H1 (cell line): ENCODE measurements around the gene CTIF. TPM values are rescaled to one million over a fixed set of nuclear protein-coding genes. Genes with fewer than 3 reads are reported as not detected.

Experiments used
- CTCF ChIA-PET: fragments of 300-600 bp; sonication (Branson Sonifier 250); formaldehyde crosslinking; loops from one replicate; lab custom pipeline; 2021; ENCODE audit not compliant: partially characterized antibody; lab: Charles Lee
- POLR2A ChIA-PET: fragments of 300-600 bp; sonication (Branson Sonifier 250); formaldehyde crosslinking; loops from one replicate; lab custom pipeline; 2021; ENCODE audit warnings: inconsistent platforms; ENCODE audit not compliant: partially characterized antibody; lab: Charles Lee
- DNase-seq, 2 experiments: peaks; one replicate each; pipeline versions ENCODE4 v3.0.0 to v3.0.0-alpha.2; 2010 to 2022; ENCODE audit warnings: low spot score in 2 of 2, low read depth in 1 of 2, mixed read lengths in 1 of 2
- FAIRE-seq: peaks from 2 replicates; lab custom pipeline; 2011; peaks lifted over from hg19 to GRCh38; lab: Jason Lieb, UNC
- H2AFZ ChIP-seq: 2 replicates; pipeline ENCODE4 v1.8.1; 2012; ENCODE audit warnings: low read length, inconsistent platforms
- H2AK5ac ChIP-seq: 2 replicates; pipeline ENCODE4 v1.6.1; 2013; ENCODE audit warnings: low read depth, low read length
- H2BK120ac ChIP-seq: replicated peaks from 2 replicates; pipeline ENCODE3; 2013; ENCODE audit warnings: low read depth, low read length, inconsistent platforms
- H2BK12ac ChIP-seq: 2 replicates; pipeline ENCODE4 v1.6.1; 2013; ENCODE audit warnings: low read depth, low read length
- H2BK15ac ChIP-seq: 2 replicates; pipeline ENCODE4 v1.6.1; 2013; ENCODE audit warnings: low read length
- H2BK20ac ChIP-seq: 2 replicates; pipeline ENCODE4 v1.6.1; 2013; ENCODE audit warnings: low read length
- H2BK5ac ChIP-seq: 2 replicates; pipeline ENCODE4 v1.6.1; 2013; ENCODE audit warnings: low read depth, low read length
- H3K14ac ChIP-seq: 2 replicates; pipeline ENCODE4 v1.6.1; 2013; ENCODE audit warnings: inconsistent platforms; ENCODE audit not compliant: insufficient read length
- H3K18ac ChIP-seq: 2 replicates; pipeline ENCODE4 v1.6.1; 2013; ENCODE audit warnings: low read length; ENCODE audit errors: extremely low read depth
- H3K23ac ChIP-seq: 2 replicates; pipeline ENCODE4 v1.6.1; 2013; ENCODE audit warnings: inconsistent platforms; ENCODE audit not compliant: insufficient read length
- H3K23me2 ChIP-seq: 2 replicates; pipeline ENCODE4 v1.6.1; 2013; ENCODE audit warnings: low read depth, low read length
- H3K27ac ChIP-seq: 2 replicates; pipeline ENCODE4 v1.6.1; 2011; ENCODE audit warnings: low read depth, low read length, inconsistent platforms
- H3K27me3 ChIP-seq, 4 experiments: replicated peaks in 1 of 4; 1 replicate in 1 of 4; 2 replicates in 3 of 4; pipeline versions ENCODE4 v1.6.1 to v1.8.1; 2011 to 2013; ENCODE audit warnings: low read length in 3 of 4, mild to moderate bottlenecking in 3 of 4, inconsistent platforms in 2 of 4, mixed read lengths in 2 of 4, moderate library complexity in 1 of 4; ENCODE audit not compliant: control insufficient read depth in 3 of 4, insufficient read depth in 3 of 4; ENCODE audit errors: extremely low read depth in 1 of 4
- H3K36me3 ChIP-seq, 4 experiments: 2 replicates each; pipeline versions ENCODE4 v1.6.1 to v1.8.1; 2011 to 2013; ENCODE audit warnings: mild to moderate bottlenecking in 4 of 4, low read length in 3 of 4, moderate library complexity in 2 of 4, control low read depth in 1 of 4, inconsistent platforms in 1 of 4; ENCODE audit not compliant: insufficient read depth in 4 of 4, control insufficient read depth in 2 of 4
- H3K4ac ChIP-seq: replicated peaks from 2 replicates; pipeline ENCODE3; 2013; ENCODE audit warnings: low read length, low read depth, mixed read lengths, inconsistent platforms; ENCODE audit not compliant: insufficient read length
- H3K4me1 ChIP-seq, 4 experiments: replicated peaks in 1 of 4; 1 replicate in 1 of 4; 2 replicates in 3 of 4; pipeline versions ENCODE4 v1.6.1 to v1.8.1; 2011 to 2013; ENCODE audit warnings: low read length in 3 of 4, inconsistent platforms in 2 of 4, mixed read lengths in 1 of 4; ENCODE audit not compliant: insufficient read depth in 4 of 4, control insufficient read depth in 3 of 4
- H3K4me2 ChIP-seq, 2 experiments: 2 replicates each; pipeline versions ENCODE4 v1.6.1 to v1.8.1; 2011 to 2013; ENCODE audit warnings: low read depth in 2 of 2, low read length in 2 of 2, control low read depth in 1 of 2, inconsistent platforms in 1 of 2, mild to moderate bottlenecking in 1 of 2; ENCODE audit not compliant: insufficient read depth in 1 of 2
- H3K4me3 ChIP-seq, 4 experiments: fragments of 200-600, 300-600 bp in 1 of 4; sonication (generic), shearing (Covaris generic), sonication (Bioruptor Twin) in 1 of 4; 2 replicates each; pipeline versions ENCODE4 v1.5.1 to v1.8.1; 2011 to 2016; ENCODE audit warnings: low read length in 4 of 4, low read depth in 3 of 4, control low read depth in 2 of 4, inconsistent platforms in 2 of 4, mild to moderate bottlenecking in 2 of 4, mixed read lengths in 1 of 4, moderate library complexity in 1 of 4; ENCODE audit not compliant: insufficient read depth in 2 of 4; ENCODE audit errors: extremely low read depth in 1 of 4
- H3K56ac ChIP-seq: replicated peaks from 2 replicates; pipeline ENCODE3; 2013; ENCODE audit warnings: low read depth, mild to moderate bottlenecking, mixed read lengths, low read length, inconsistent platforms; ENCODE audit not compliant: insufficient read length
- H3K79me1 ChIP-seq: 2 replicates; pipeline ENCODE4 v1.6.1; 2013; ENCODE audit warnings: low read depth, low read length, control low read depth
- H3K79me2 ChIP-seq, 2 experiments: 2 replicates each; pipeline versions ENCODE4 v1.6.1 to v1.8.1; 2012 to 2013; ENCODE audit warnings: low read length in 2 of 2, mild to moderate bottlenecking in 2 of 2, inconsistent platforms in 1 of 2; ENCODE audit not compliant: insufficient read depth in 2 of 2, control insufficient read depth in 1 of 2
- H3K9ac ChIP-seq, 4 experiments: replicated peaks in 1 of 4; 1 replicate in 1 of 4; 2 replicates in 3 of 4; pipeline versions ENCODE4 v1.6.1 to v1.8.1; 2011 to 2013; ENCODE audit warnings: low read depth in 3 of 4, low read length in 3 of 4, control low read depth in 2 of 4, mild to moderate bottlenecking in 2 of 4, moderate library complexity in 2 of 4, inconsistent platforms in 1 of 4; ENCODE audit errors: extremely low read depth in 1 of 4
- H3K9me3 ChIP-seq, 2 experiments: 2 replicates each; pipeline versions ENCODE4 v1.6.1 to v1.8.1; 2012 to 2013; ENCODE audit warnings: mild to moderate bottlenecking in 2 of 2, moderate library complexity in 2 of 2, control low read depth in 1 of 2, inconsistent platforms in 1 of 2, low read depth in 1 of 2, low read length in 1 of 2, mixed read lengths in 1 of 2; ENCODE audit not compliant: insufficient read depth in 2 of 2
- H4K20me1 ChIP-seq, 2 experiments: replicated peaks in 1 of 2; 2 replicates each; pipeline versions ENCODE3 to v1.8.1; 2011 to 2013; ENCODE audit warnings: inconsistent platforms in 2 of 2, low read length in 2 of 2, mild to moderate bottlenecking in 1 of 2; ENCODE audit not compliant: insufficient read depth in 2 of 2, control insufficient read depth in 1 of 2
- H4K5ac ChIP-seq: 2 replicates; pipeline ENCODE4 v1.6.1; 2013; ENCODE audit warnings: low read length, low read depth, mixed read lengths, inconsistent platforms; ENCODE audit not compliant: insufficient read length
- H4K8ac ChIP-seq: 2 replicates; pipeline ENCODE4 v1.8.0; 2013; ENCODE audit warnings: mild to moderate bottlenecking, moderate library complexity, low read length, inconsistent platforms; ENCODE audit not compliant: insufficient read depth; ENCODE audit errors: extremely low read depth
- H4K91ac ChIP-seq: replicated peaks from 2 replicates; pipeline ENCODE3; 2013; ENCODE audit warnings: low read length, mixed read lengths, inconsistent platforms; ENCODE audit not compliant: insufficient read length
- BCL11A ChIP-seq, 2 experiments: IDR thresholded peaks; one replicate each; pipeline ENCODE4 v1.6.1; 2011; ENCODE audit warnings: low read depth in 2 of 2, low read length in 2 of 2, mild to moderate bottlenecking in 2 of 2
- BRCA1 ChIP-seq: IDR thresholded peaks from 2 replicates; pipeline ENCODE4 v1.6.1; 2012; ENCODE audit warnings: low read depth, low read length, improper control_type of control experiment
- CHD1 ChIP-seq: IDR thresholded peaks from 2 replicates; pipeline ENCODE4 v1.6.1; 2012; ENCODE audit warnings: low read depth, low read length, improper control_type of control experiment
- EGR1 ChIP-seq: IDR thresholded peaks from 2 replicates; pipeline ENCODE4 v1.6.1; 2011; ENCODE audit warnings: low read depth, low read length, borderline replicate concordance
- EZH2 ChIP-seq: fragments of 200-600 bp; sonication (generic); IDR thresholded peaks from 2 replicates; pipeline ENCODE4 v1.7.1; 2012; ENCODE audit warnings: low read depth, mild to moderate bottlenecking, moderate library complexity, low read length, inconsistent platforms; ENCODE audit not compliant: severe bottlenecking
- KDM5A ChIP-seq: fragments of 200-600 bp; IDR thresholded peaks from 2 replicates; pipeline ENCODE4 v1.7.1; 2012; ENCODE audit warnings: mild to moderate bottlenecking, low read length, inconsistent platforms, mixed read lengths
- NANOG ChIP-seq: IDR thresholded peaks from 2 replicates; pipeline ENCODE4 v1.6.1; 2011; ENCODE audit warnings: low read length, low read depth, mild to moderate bottlenecking, inconsistent platforms; ENCODE audit not compliant: insufficient read depth, poor library complexity, severe bottlenecking
- RBBP5 ChIP-seq: IDR thresholded peaks from 2 replicates; pipeline ENCODE4 v1.7.1; 2012; ENCODE audit warnings: low read depth, mild to moderate bottlenecking, inconsistent platforms, low read length, moderate library complexity, borderline replicate concordance
- SP2 ChIP-seq: IDR thresholded peaks from 2 replicates; pipeline ENCODE4 v1.6.1; 2012; ENCODE audit warnings: mild to moderate bottlenecking, low read length, inconsistent platforms
- WGBS, 2 experiments: shearing (Covaris generic) in 1 of 2; methylation state at CpG; one replicate each; pipeline versions ENCODE4 v1.1.6 to v1.1.7; 2013 to 2015; ENCODE audit warnings: low lambda C conversion rate in 2 of 2, mixed read lengths in 2 of 2, inconsistent platforms in 1 of 2, low coverage in 1 of 2, missing lambda C conversion rate in 1 of 2; ENCODE audit not compliant: insufficient replicate concordance in 2 of 2, insufficient coverage in 1 of 2, insufficient read length in 1 of 2; ENCODE audit errors: extremely low coverage in 1 of 2, missing lambda C conversion rate in 1 of 2; 5-methylcytosine and 5-hydroxymethylcytosine counted together
- polyA plus RNA-seq, 7 experiments: library from polyadenylated mRNA; depleted of rRNA in 3 of 7; stranded (reverse) in 5 of 7; unstranded in 2 of 7; fragments of >200 nt in 5 of 7; fragments of 200-250 nt in 2 of 7; gene quantifications; 1 replicate in 5 of 7; 2 replicates in 1 of 7; 4 replicates in 1 of 7; pipeline versions ENCODE4 v1.2.1 to v1.2.3, GENCODE V29; 2011 to 2013; ENCODE audit warnings: missing spikeins in 2 of 7, mixed read lengths in 2 of 7
- total RNA-seq: library from RNA; stranded (reverse); fragmentation: NEBNext Ultra II Directional; extraction: Animal tissue kit (Norgen Biotek cat#: 25700); gene quantifications from 2 replicates; pipeline ENCODE4 v1.2.1, GENCODE V29; 2021
- TF ChIP-seq, protein P1 (sequence below): IDR thresholded peaks from 2 replicates; pipeline ENCODE4 v1.6.1; 2012; ENCODE audit warnings: low read length, inconsistent platforms
- TF ChIP-seq, protein P2 (sequence below): IDR thresholded peaks from 2 replicates; pipeline ENCODE4 v1.6.1; 2011; ENCODE audit warnings: low read depth, mild to moderate bottlenecking, low read length; ENCODE audit not compliant: insufficient read depth

CTIF gene
- total and polyA plus RNA-seq, 2 of the 8 experiments (the other 6 are each of a cell fraction or from before 2014, with no cell fraction given), result 9.0 to 17.8 TPM

DNA sequence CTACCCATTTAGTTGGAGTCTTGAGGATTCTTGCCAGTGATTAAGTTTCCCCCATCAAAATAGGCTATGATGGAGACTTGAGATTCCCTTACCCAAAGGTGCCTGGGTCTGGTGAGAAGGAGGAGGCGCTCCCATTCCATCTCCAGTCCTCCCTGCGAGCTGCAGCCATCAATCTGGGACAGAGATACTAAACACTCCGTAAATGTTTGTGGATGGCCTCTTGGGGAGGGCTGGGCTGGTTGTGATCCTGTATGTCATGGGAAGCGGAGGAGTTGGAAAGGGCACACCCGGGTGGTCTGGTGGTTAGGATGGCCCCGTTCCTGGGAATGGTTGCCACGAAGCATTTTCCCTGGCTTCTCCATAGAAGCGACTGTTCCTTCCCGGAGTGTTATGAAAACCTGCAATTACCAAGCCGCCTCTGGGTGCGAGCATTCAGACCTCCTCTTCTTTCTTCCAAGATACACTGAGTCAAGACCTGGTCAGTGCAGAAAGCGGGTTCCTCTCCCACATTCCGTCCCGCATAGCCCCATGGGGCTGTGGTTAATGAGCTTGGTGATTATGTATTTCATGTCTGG, 196.9 kb downstream of the CTIF start:
- no peaks in the 10 kb centered on the region for H3K23me2 ChIP-seq
- POLR2A ChIA-PET, result interaction anchor here (0.6 kb wide), 1 partner anchor 98 kb away, joined by 3 read pairs; no protein-coding TSS in a partner anchor
- DNase-seq, result no peak
- TF ChIP-seq, protein P1, sequence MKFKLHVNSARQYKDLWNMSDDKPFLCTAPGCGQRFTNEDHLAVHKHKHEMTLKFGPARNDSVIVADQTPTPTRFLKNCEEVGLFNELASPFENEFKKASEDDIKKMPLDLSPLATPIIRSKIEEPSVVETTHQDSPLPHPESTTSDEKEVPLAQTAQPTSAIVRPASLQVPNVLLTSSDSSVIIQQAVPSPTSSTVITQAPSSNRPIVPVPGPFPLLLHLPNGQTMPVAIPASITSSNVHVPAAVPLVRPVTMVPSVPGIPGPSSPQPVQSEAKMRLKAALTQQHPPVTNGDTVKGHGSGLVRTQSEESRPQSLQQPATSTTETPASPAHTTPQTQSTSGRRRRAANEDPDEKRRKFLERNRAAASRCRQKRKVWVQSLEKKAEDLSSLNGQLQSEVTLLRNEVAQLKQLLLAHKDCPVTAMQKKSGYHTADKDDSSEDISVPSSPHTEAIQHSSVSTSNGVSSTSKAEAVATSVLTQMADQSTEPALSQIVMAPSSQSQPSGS, result no peak
- no peak for TF ChIP-seq NANOG
- no peak for TF ChIP-seq KDM5A
- TF ChIP-seq EZH2, result no peak
- no peak for TF ChIP-seq CHD1
- no peak for TF ChIP-seq SP2
- TF ChIP-seq, protein P2, sequence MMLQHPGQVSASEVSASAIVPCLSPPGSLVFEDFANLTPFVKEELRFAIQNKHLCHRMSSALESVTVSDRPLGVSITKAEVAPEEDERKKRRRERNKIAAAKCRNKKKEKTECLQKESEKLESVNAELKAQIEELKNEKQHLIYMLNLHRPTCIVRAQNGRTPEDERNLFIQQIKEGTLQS, result no peak
- TF ChIP-seq RBBP5, result no peak
- TF ChIP-seq EGR1, result no peak
- TF ChIP-seq BRCA1, result no peak
- no peak for TF ChIP-seq BCL11A (IDR thresholded peaks at IDR 0.05; ENCODE audit: low read depth in 2 of 2, low read length in 2 of 2)

More for the DNA sequence above, 196.9 kb downstream of the CTIF start:
- no peaks in the 10 kb centered on the region for H3K79me2 ChIP-seq
- H3K27me3 ChIP-seq, result no peaks in the 10 kb centered on the region
- no peak for FAIRE-seq
- H3K27ac ChIP-seq, result no peak overlapping the region
- no peak overlapping the region for H2BK12ac ChIP-seq
- H4K5ac ChIP-seq, result no peak overlapping the region
- H3K36me3 ChIP-seq, result no peaks in the 10 kb centered on the region
- 89% methylated on average over 11 of the region's 14 CpGs; no CpG with 5 or more reads in 1 of the 2 experiments for WGBS, 2 experiments
- H3K14ac ChIP-seq, result no peak overlapping the region
- no peak overlapping the region for H4K91ac ChIP-seq
- H4K20me1 ChIP-seq, result peaks cover 2 to 5% of the 10 kb centered on the region in 2 experiments
- H2BK15ac ChIP-seq, result no peak overlapping the region
- H3K79me1 ChIP-seq, result no peaks in the 10 kb centered on the region
- H3K18ac ChIP-seq, result no peak overlapping the region
- H3K23ac ChIP-seq, result no peak overlapping the region
- no peak overlapping the region for H3K4me2 ChIP-seq
- no peak overlapping the region for H2AK5ac ChIP-seq
- H3K9ac ChIP-seq, result no peak overlapping the region
- no peak overlapping the region for H2BK20ac ChIP-seq
- H2BK5ac ChIP-seq, result no peak overlapping the region
- H2AFZ ChIP-seq, result no peak overlapping the region
- no peaks in the 10 kb centered on the region for H3K9me3 ChIP-seq
- no peak overlapping the region for H3K56ac ChIP-seq
- no peak overlapping the region for H3K4me3 ChIP-seq
- H3K4me1 ChIP-seq, result peaks cover 0 to 6% (median 1%) of the 10 kb centered on the region in 4 experiments; a peak in 2 of 7 replicates
- no peak overlapping the region for H2BK120ac ChIP-seq
- no peak overlapping the region for H3K4ac ChIP-seq
- H4K8ac ChIP-seq, result no peak overlapping the region
- CTCF ChIA-PET, result interaction anchor here (0.8 to 1.8 kb wide), 4 partner anchors 8 to 38 kb away, joined by 3 to 7 read pairs (median 4); no protein-coding TSS in a partner anchor
